Gastrocnemius medialis (tissue), 4 donors: ENCODE results near the gene EPAS1. TPM values are rescaled to one million over a fixed set of nuclear protein-coding genes. Genes with fewer than 3 reads are reported as not detected.

Experiments used
- ATAC-seq, 2 donors: fragments of 150-250 bp; one replicate each; pipeline ENCODE4 v1.9.1; 2016
- DNase-seq, 2 donors: peaks; one replicate each; pipeline ENCODE4 v3.0.0-alpha.2; 2019
- H3K27ac ChIP-seq, 4 donors: fragments of 200-600 bp; sonication (generic); 1 replicate in 1 of 4; 2 replicates in 3 of 4; pipeline ENCODE4 v1.5.1; 2016 to 2018; ENCODE audit warnings: mild to moderate bottlenecking in 2 of 4, moderate library complexity in 1 of 4
- H3K27me3 ChIP-seq, 3 donors: fragments of 200-600 bp; sonication (generic) in 2 of 3; 1 replicate in 1 of 3; 2 replicates in 2 of 3; pipeline versions ENCODE4 v1.5.1 to v1.6.0; 2016 to 2019; ENCODE audit warnings: mild to moderate bottlenecking in 1 of 3, moderate library complexity in 1 of 3
- H3K36me3 ChIP-seq, 2 donors: fragments of 200-600 bp; sonication (generic) in 1 of 2; one replicate each; pipeline ENCODE4 v1.5.1; 2017 to 2018
- H3K4me1 ChIP-seq, 2 donors: fragments of 200-600 bp; sonication (generic) in 1 of 2; one replicate each; pipeline ENCODE4 v1.5.1; 2016 to 2017; ENCODE audit warnings: mild to moderate bottlenecking in 2 of 2
- H3K4me3 ChIP-seq, 4 donors: fragments of 200-600 bp; sonication (generic) in 3 of 4; 1 replicate in 1 of 4; 2 replicates in 3 of 4; pipeline ENCODE4 v1.5.1; 2016 to 2019; ENCODE audit warnings: mild to moderate bottlenecking in 2 of 4
- H3K9me3 ChIP-seq, 3 donors: fragments of 200-600 bp; sonication (generic) in 2 of 3; 1 replicate in 1 of 3; 2 replicates in 2 of 3; pipeline ENCODE4 v1.5.1; 2016 to 2019
- CTCF ChIP-seq, 5 experiments: fragments of 450-650 bp in 3 of 5; fragments of 200-600 bp in 2 of 5; sonication (generic) in 2 of 5; IDR thresholded peaks in 4 of 5; conservative IDR thresholded peaks in 1 of 5; 1 replicate in 4 of 5; 2 replicates in 1 of 5; pipeline ENCODE4 v1.5.1; 2016 to 2019; ENCODE audit warnings: antibody characterized with exemption in 5 of 5, mild to moderate bottlenecking in 3 of 5, moderate library complexity in 3 of 5
- POLR2A ChIP-seq, 2 donors: fragments of 450-650 bp; IDR thresholded peaks; one replicate each; pipeline ENCODE4 v1.6.1; 2017; ENCODE audit warnings: antibody characterized with exemption in 2 of 2, mild to moderate bottlenecking in 2 of 2, moderate library complexity in 2 of 2
- in situ Hi-C, 4 donors: fragments of 200-750 bp; cut with MboI; loops; one replicate each; pipeline versions ENCODE4 v1.15.0 to v1.8.0; 2017; ENCODE audit warnings: low sequenced_read_pairs in 4 of 4
- intact Hi-C: fragments of 100-400 bp; cut with DNase I; formaldehyde crosslinking; loops from one replicate; pipeline ENCODE4 v1.15.1; 2023; ENCODE audit warnings: low total_unique reads
- total RNA-seq, 4 donors: library from RNA; depleted of rRNA; stranded (reverse); fragments of >200 nt; gene quantifications; one replicate each; pipeline versions ENCODE4 v1.1.0 to v1.2.3, GENCODE V29; 2016

EPAS1 gene
- total RNA-seq, 4 donors from 2014 or later = 61.5 to 95.1 (median 90.0) TPM

GRCh38 chr2:46254474-46254873 lies 42.7 kb upstream of the EPAS1 start:
- peaks cover 7 to 33% of the 10 kb centered on the region in 2 donors for H3K4me1 ChIP-seq
- in situ Hi-C loops = no loop called here

GRCh38 chr2:46256563-46257142 lies 40.6 kb upstream of the EPAS1 start:
- intact Hi-C loops = no loop called here
- Histone ChIP-seq H3K9me3 (no peaks in the 10 kb centered on the region), H3K4me1 (peaks cover 10 to 42% of the 10 kb centered on the region in 2 donors), H3K27me3 (no peaks in the 10 kb centered on the region), H3K4me3 (no peak overlapping the region), H3K27ac (peak overlapping the region in 3 of 4 donors; percentile 46 to 66 (median 64)), H3K36me3 (no peaks in the 10 kb centered on the region)
- no peak for TF ChIP-seq CTCF (IDR thresholded peaks at IDR 0.05 in 4 of 5, conservative IDR thresholded peaks at IDR 0.05 in 1 of 5)
- TF ChIP-seq POLR2A (IDR thresholded peaks at IDR 0.05) = no peak
- in situ Hi-C loops = no loop called here
- DNase-seq = no peak
- ATAC-seq = no peak

More at GRCh38 chr2:46254474-46254873, 42.7 kb upstream of the EPAS1 start:
- DNase-seq (no peak), ATAC-seq (no peak)
- no peak overlapping the region for H3K4me3 ChIP-seq
- H3K9me3 ChIP-seq = no peaks in the 10 kb centered on the region
- intact Hi-C loops = no loop called here
- no peaks in the 10 kb centered on the region for H3K27me3 ChIP-seq
- no peak overlapping the region for H3K27ac ChIP-seq
- TF ChIP-seq CTCF (IDR thresholded peaks at IDR 0.05 in 4 of 5, conservative IDR thresholded peaks at IDR 0.05 in 1 of 5) = no peak
- TF ChIP-seq POLR2A (IDR thresholded peaks at IDR 0.05) = no peak
- H3K36me3 ChIP-seq = no peaks in the 10 kb centered on the region

- TF ChIP-seq POLR2A (IDR thresholded peaks at IDR 0.05) = no peak
- TF ChIP-seq CTCF (IDR thresholded peaks at IDR 0.05 in 4 of 5, conservative IDR thresholded peaks at IDR 0.05 in 1 of 5) = no peak
- in situ Hi-C loops = no loop called here
These were observed 39.7 kb upstream of the EPAS1 start for GRCh38 chr2:46257476-46257875.

GRCh38 chr2:46257980-46258379 lies 39.2 kb upstream of the EPAS1 start:
- intact Hi-C loops = no loop called here

More at GRCh38 chr2:46257476-46257875, 39.7 kb upstream of the EPAS1 start:
- no peaks in the 10 kb centered on the region for H3K36me3 ChIP-seq
- H3K27ac ChIP-seq = peak overlapping the region in 3 of 4 donors; percentile 46 to 66 (median 64)
- peak; percentile 49 to 59 for ATAC-seq
- H3K27me3 ChIP-seq = no peaks in the 10 kb centered on the region
- intact Hi-C loops = no loop called here
- DNase-seq = no peak
- H3K9me3 ChIP-seq = no peaks in the 10 kb centered on the region
- H3K4me1 ChIP-seq = peaks cover 10 to 40% of the 10 kb centered on the region in 2 donors
- H3K4me3 ChIP-seq = no peak overlapping the region

More at GRCh38 chr2:46257980-46258379, 39.2 kb upstream of the EPAS1 start:
- H3K4me3 ChIP-seq = no peak overlapping the region
- peak overlapping the region in 2 of 4 donors; percentile 64 to 66 for H3K27ac ChIP-seq
- no peak for TF ChIP-seq POLR2A (IDR thresholded peaks at IDR 0.05)
- TF ChIP-seq CTCF (IDR thresholded peaks at IDR 0.05 in 4 of 5, conservative IDR thresholded peaks at IDR 0.05 in 1 of 5) = no peak
- no peaks in the 10 kb centered on the region for H3K9me3 ChIP-seq
- DNase-seq (no peak), ATAC-seq (no peak)
- no peaks in the 10 kb centered on the region for H3K27me3 ChIP-seq
- in situ Hi-C loops = no loop called here
- peaks cover 10 to 34% of the 10 kb centered on the region in 2 donors for H3K4me1 ChIP-seq
- no peaks in the 10 kb centered on the region for H3K36me3 ChIP-seq
